HepG2 (cell line): ENCODE results near the gene APOM. TPM values are rescaled to one million over a fixed set of nuclear protein-coding genes. Genes with fewer than 3 reads are reported as not detected.

Experiments
- CENPT ChIP-seq: sonication (generic); formaldehyde crosslinking; IDR thresholded peaks from 2 replicates; pipeline ENCODE4 v1.8.0; 2022; ENCODE audit warnings: low read depth, mild to moderate bottlenecking, moderate library complexity, missing genetic modification reagents
- DR1 ChIP-seq: sonication (generic); formaldehyde crosslinking; IDR thresholded peaks from 2 replicates; pipeline ENCODE4 v1.8.0; 2021; ENCODE audit warnings: mild to moderate bottlenecking, missing genetic modification reagents, inconsistent platforms
- GATAD1 ChIP-seq: IDR thresholded peaks from 2 replicates; pipeline ENCODE4 v1.6.1; 2016; ENCODE audit warnings: missing genetic modification reagents, missing compliant biosample characterization
- HDAC1 ChIP-seq: sonication (generic); formaldehyde crosslinking; IDR thresholded peaks from 2 replicates; pipeline ENCODE4 v1.5.1; 2020; ENCODE audit warnings: mild to moderate bottlenecking, missing genetic modification reagents
- HOXA7 ChIP-seq: sonication (generic); formaldehyde crosslinking; IDR thresholded peaks from 2 replicates; pipeline ENCODE4 v1.8.1; 2022; ENCODE audit warnings: mild to moderate bottlenecking, missing genetic modification reagents, moderate library complexity
- KDM5A ChIP-seq: fragments of 200-600 bp; sonication (generic); IDR thresholded peaks from 2 replicates; pipeline ENCODE4 v1.7.0; 2018; ENCODE audit warnings: antibody characterized with exemption, mild to moderate bottlenecking, low read length, borderline replicate concordance
- MAF1 ChIP-seq: sonication (generic); formaldehyde crosslinking; IDR thresholded peaks from 2 replicates; pipeline ENCODE4 v1.5.0; 2020; ENCODE audit warnings: missing genetic modification reagents, borderline replicate concordance
- MED8 ChIP-seq: sonication (generic); formaldehyde crosslinking; IDR thresholded peaks from 2 replicates; pipeline ENCODE4 v1.8.1; 2023; ENCODE audit warnings: mild to moderate bottlenecking, missing genetic modification reagents; ENCODE audit not compliant: insufficient replicate concordance
- MXI1 ChIP-seq: IDR thresholded peaks from 3 replicates; pipeline ENCODE4 v1.6.1; 2012; ENCODE audit warnings: low read depth, low read length, inconsistent platforms, borderline replicate concordance
- NR2F2 ChIP-seq: IDR thresholded peaks from 2 replicates; pipeline ENCODE4 v1.6.1; 2012; ENCODE audit warnings: low read depth, inconsistent platforms, borderline replicate concordance
- NRL ChIP-seq: sonication (generic); formaldehyde crosslinking; IDR thresholded peaks from 2 replicates; pipeline ENCODE4 v1.5.0; 2020; ENCODE audit warnings: missing genetic modification reagents, mild to moderate bottlenecking, moderate library complexity, borderline replicate concordance
- PTBP1 ChIP-seq: fragments of 200-400 bp; formaldehyde crosslinking; IDR thresholded peaks from 2 replicates; pipeline ENCODE4 v1.6.1; 2018; ENCODE audit warnings: low read length, low read depth; ENCODE audit not compliant: poor library complexity, severe bottlenecking
- SAFB2 ChIP-seq: sonication (generic); formaldehyde crosslinking; IDR thresholded peaks from 2 replicates; pipeline ENCODE4 v1.5.1; 2020; ENCODE audit warnings: missing genetic modification reagents, low read depth, mild to moderate bottlenecking, borderline replicate concordance
- SNRNP70 ChIP-seq: fragments of 200-400 bp; formaldehyde crosslinking; IDR thresholded peaks from 2 replicates; pipeline ENCODE4 v1.6.1; 2017; ENCODE audit warnings: mild to moderate bottlenecking, low read depth, low read length, moderate library complexity
- TAF1 ChIP-seq: sonication (generic); formaldehyde crosslinking; IDR thresholded peaks from 2 replicates; pipeline ENCODE4 v1.4.0; 2020; ENCODE audit warnings: missing genetic modification reagents
- ZBTB43 ChIP-seq: sonication (generic); formaldehyde crosslinking; conservative IDR thresholded peaks from 2 replicates; pipeline ENCODE4 v1.4.0; 2020; ENCODE audit warnings: missing genetic modification reagents
- ZBTB7B ChIP-seq: sonication (generic); formaldehyde crosslinking; IDR thresholded peaks from 2 replicates; pipeline ENCODE4 v1.4.0; 2020; ENCODE audit warnings: missing genetic modification reagents
- ZFP37 ChIP-seq: sonication (generic); formaldehyde crosslinking; IDR thresholded peaks from 2 replicates; pipeline ENCODE4 v1.4.0; 2020; ENCODE audit warnings: missing genetic modification reagents, borderline replicate concordance
- ZFP41 ChIP-seq: sonication (generic); formaldehyde crosslinking; IDR thresholded peaks from 2 replicates; pipeline ENCODE4 v1.4.0; 2020; ENCODE audit warnings: mild to moderate bottlenecking, missing genetic modification reagents, borderline replicate concordance
- ZNF124 ChIP-seq: sonication (generic); formaldehyde crosslinking; IDR thresholded peaks from 2 replicates; pipeline ENCODE4 v1.4.0; 2020; ENCODE audit warnings: missing genetic modification reagents
- ZNF609 ChIP-seq: sonication (generic); formaldehyde crosslinking; IDR thresholded peaks from 2 replicates; pipeline ENCODE4 v1.4.0; 2020; ENCODE audit warnings: mild to moderate bottlenecking, missing genetic modification reagents, borderline replicate concordance
- ZNF678 ChIP-seq: sonication (generic); formaldehyde crosslinking; IDR thresholded peaks from 2 replicates; pipeline ENCODE4 v1.4.0; 2020; ENCODE audit warnings: mild to moderate bottlenecking, missing genetic modification reagents
- polyA plus RNA-seq, 8 experiments: library from polyadenylated mRNA; depleted of rRNA in 3 of 8; stranded (reverse) in 7 of 8; unstranded in 1 of 8; fragments of >200 nt; fragmentation: Illumina TruSeq in 4 of 8; extraction: Trizol in 4 of 8; gene quantifications; 2 replicates each; pipeline versions ENCODE4 v1.2.1 to v1.2.3, GENCODE V29; 2011 to 2016; ENCODE audit warnings: low read depth in 4 of 8, missing spikeins in 1 of 8, mixed read lengths in 1 of 8; ENCODE audit not compliant: insufficient read depth in 1 of 8
- total RNA-seq, 5 experiments: library from RNA; depleted of rRNA; stranded (reverse); fragments of >200 nt; fragmentation: Illumina TruSeq; extraction: Trizol; gene quantifications; 2 replicates each; pipeline ENCODE4 v1.2.3, GENCODE V29; 2016; ENCODE audit warnings: low read depth in 1 of 5
- TF ChIP-seq, protein P1 (sequence below): sonication (generic); formaldehyde crosslinking; IDR thresholded peaks from 2 replicates; pipeline ENCODE4 v1.8.1; 2023; ENCODE audit warnings: mild to moderate bottlenecking, missing genetic modification reagents

The APOM gene
- total and polyA plus RNA-seq, 2 of the 13 experiments (the other 11 are each of a cell fraction or from before 2014, with no cell fraction given) = 98.2 to 1,140 TPM

DNA sequence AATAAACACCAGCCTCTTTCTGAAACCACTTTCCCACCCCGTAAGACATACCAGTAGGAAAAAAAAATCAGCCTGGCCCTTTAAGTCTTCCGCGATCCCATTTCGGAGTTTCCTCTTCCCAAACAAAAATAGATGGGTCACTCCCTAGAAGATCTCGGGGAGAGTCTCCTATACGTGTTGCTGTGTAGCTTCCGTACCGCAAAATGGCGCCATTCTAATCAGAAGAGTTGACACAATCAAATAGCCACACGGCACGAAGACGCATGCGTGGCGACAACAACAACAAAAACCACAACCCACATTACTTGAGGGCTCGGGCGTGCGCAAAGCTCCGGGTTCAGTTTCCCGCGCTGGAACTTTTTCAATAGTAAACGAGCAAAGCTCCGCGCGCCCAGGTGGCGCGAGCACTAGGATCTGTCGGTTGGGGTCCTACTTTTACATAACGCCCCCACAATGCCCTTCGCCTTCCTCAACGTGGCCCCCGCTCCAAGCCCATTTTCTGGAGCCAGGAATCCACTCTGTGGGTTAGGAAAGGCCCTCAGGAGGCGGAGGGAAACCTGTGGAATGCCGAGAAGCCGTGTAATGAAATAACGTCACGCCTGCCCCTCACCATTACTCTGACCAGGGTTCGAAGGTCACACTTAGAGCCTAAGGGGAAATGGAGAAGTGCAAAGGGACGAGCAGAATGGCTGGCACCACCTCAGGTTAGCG lies 9.3 kb downstream of the APOM start, which contains the start of gene GPANK1 (continued):
- TF ChIP-seq, protein P1, sequence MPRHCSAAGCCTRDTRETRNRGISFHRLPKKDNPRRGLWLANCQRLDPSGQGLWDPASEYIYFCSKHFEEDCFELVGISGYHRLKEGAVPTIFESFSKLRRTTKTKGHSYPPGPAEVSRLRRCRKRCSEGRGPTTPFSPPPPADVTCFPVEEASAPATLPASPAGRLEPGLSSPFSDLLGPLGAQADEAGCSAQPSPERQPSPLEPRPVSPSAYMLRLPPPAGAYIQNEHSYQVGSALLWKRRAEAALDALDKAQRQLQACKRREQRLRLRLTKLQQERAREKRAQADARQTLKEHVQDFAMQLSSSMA = peak; percentile 84
- peak; percentile 79 for TF ChIP-seq KDM5A
- peak; percentile 71 for TF ChIP-seq GATAD1 (CRISPR knock-in tag)
- peak; percentile 15; the same call in 1 of the 2 replicates for TF ChIP-seq ZNF678 (CRISPR knock-in tag)
- TF ChIP-seq MAF1 (CRISPR knock-in tag) = peak; percentile 29; the same call in 1 of the 2 replicates
- TF ChIP-seq HOXA7 (CRISPR knock-in tag) = no peak
- TF ChIP-seq HDAC1 = peak; percentile 34; the same call in 1 of the 2 replicates
- TF ChIP-seq NR2F2 = peak; percentile 69; the same call in 1 of the 2 replicates
- peak; percentile 41 for TF ChIP-seq ZBTB43
- TF ChIP-seq ZNF124 (CRISPR knock-in tag) = no peak; the same call in 1 of the 2 replicates
- no peak for TF ChIP-seq ZBTB7B (CRISPR knock-in tag)
- TF ChIP-seq MXI1 = peak; percentile 90; the same call in 2 of the 3 replicates
- TF ChIP-seq MED8 (CRISPR knock-in tag) = peak; percentile 7
- TF ChIP-seq SAFB2 (CRISPR knock-in tag) = peak; percentile 72
- peak; percentile 42 for TF ChIP-seq TAF1 (CRISPR knock-in tag)
- TF ChIP-seq ZNF609 (CRISPR knock-in tag) = no peak; the same call in 1 of the 2 replicates
- no peak for TF ChIP-seq NRL
- peak; percentile 42; the same call in 1 of the 2 replicates for TF ChIP-seq ZFP37 (CRISPR knock-in tag)
- peak; percentile 31 for TF ChIP-seq PTBP1
- TF ChIP-seq ZFP41 (CRISPR knock-in tag) = peak; percentile 45; the same call in 1 of the 2 replicates
- no peak for TF ChIP-seq SNRNP70
- TF ChIP-seq DR1 (CRISPR knock-in tag) = no peak; the same call in 1 of the 2 replicates
- TF ChIP-seq CENPT (CRISPR knock-in tag) = 0 out of 2 replicates have a peak, but pooled peaks have one; percentile 26
